GM13976 (cell line): ENCODE measurements around the gene RNASE7.

ENCODE experiments used
- DNase-seq: peaks from one replicate; pipeline ENCODE4 v3.0.0; 2012; ENCODE audit warnings: low spot score
- CTCF ChIP-seq: IDR thresholded peaks from 2 replicates; pipeline ENCODE4 v1.5.1; 2012; ENCODE audit warnings: borderline replicate concordance, mild to moderate bottlenecking; ENCODE audit not compliant: insufficient read depth; ENCODE audit errors: extremely low read depth, missing control alignments, control extremely low read depth
- in situ Hi-C: fragments of 300-500 bp; cut with MboI; formaldehyde crosslinking; loops from one replicate; pipeline ENCODE4 v1.12.0; 2022; ENCODE audit warnings: low sequenced_read_pairs, mixed read lengths, inconsistent platforms; ENCODE audit not compliant: unreplicated experiment

RNASE7 gene

GRCh38 chr14:21090194-21090939, 48.2 kb downstream of the RNASE7 start:
- in situ Hi-C loops = loop anchor here (10.0 kb wide), 1 partner anchor 76 kb away; no protein-coding TSS in a partner anchor
- peak; percentile 20 for TF ChIP-seq CTCF
- DNase-seq = peak; percentile 54

GRCh38 chr14:21090940-21091663, 48.9 kb downstream of the RNASE7 start:
- DNase-seq = peak; percentile 25
- no peak for TF ChIP-seq CTCF
- in situ Hi-C loops = loop anchor here (10.0 kb wide), 1 partner anchor 76 kb away; no protein-coding TSS in a partner anchor

GRCh38 chr14:21091821-21092272, 49.7 kb downstream of the RNASE7 start:
- no peak for DNase-seq

GRCh38 chr14:21092273-21093011, 50.3 kb downstream of the RNASE7 start:
- TF ChIP-seq CTCF = peak; percentile 100
- DNase-seq = peak; percentile 94
- in situ Hi-C loops = loop anchor here (10.0 kb wide), 1 partner anchor 78 kb away; no protein-coding TSS in a partner anchor

More at GRCh38 chr14:21091821-21092272, 49.7 kb downstream of the RNASE7 start:
- TF ChIP-seq CTCF = no peak
- in situ Hi-C loops = loop anchor here (10.0 kb wide), 1 partner anchor 77 kb away; no protein-coding TSS in a partner anchor

GRCh38 chr14:21093018-21093417, 50.9 kb downstream of the RNASE7 start:
- DNase-seq = no peak
- no peak for TF ChIP-seq CTCF
- in situ Hi-C loops = loop anchor here (10.0 kb wide), 1 partner anchor 78 kb away; no protein-coding TSS in a partner anchor
